GM19043 (cell line): ENCODE results near the gene ADORA3.

ENCODE experiments used
- ATAC-seq: cut with Tn5 transposase; IDR thresholded peaks from one replicate; pipeline ENCODE4 v1.9.1; 2021; ENCODE audit warnings: low read depth; ENCODE audit not compliant: unreplicated experiment

Gene ADORA3

DNA sequence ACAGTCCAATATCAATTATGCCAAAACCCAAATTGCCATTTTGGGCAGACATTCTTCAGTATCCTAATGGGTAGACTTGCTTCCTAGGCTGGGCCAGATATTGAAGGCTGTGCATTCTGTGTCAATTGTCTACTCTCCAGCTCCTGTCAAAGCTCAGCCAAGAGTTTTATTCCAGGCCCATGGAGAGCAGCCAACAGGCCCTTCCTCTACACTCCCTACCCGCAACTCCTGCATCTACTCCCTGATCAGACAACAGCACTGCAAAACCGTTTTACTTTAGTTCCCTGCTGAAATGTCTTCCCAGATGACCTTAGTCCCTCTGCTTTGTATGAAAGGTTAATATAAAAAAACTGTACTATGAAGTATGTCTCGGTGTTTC, 6.6 kb upstream of the ADORA3 start:
- no peak for ATAC-seq

GRCh38 chr1:111507411-111508201, 4.2 kb upstream of the ADORA3 start:
- ATAC-seq = peak; percentile 45

DNA sequence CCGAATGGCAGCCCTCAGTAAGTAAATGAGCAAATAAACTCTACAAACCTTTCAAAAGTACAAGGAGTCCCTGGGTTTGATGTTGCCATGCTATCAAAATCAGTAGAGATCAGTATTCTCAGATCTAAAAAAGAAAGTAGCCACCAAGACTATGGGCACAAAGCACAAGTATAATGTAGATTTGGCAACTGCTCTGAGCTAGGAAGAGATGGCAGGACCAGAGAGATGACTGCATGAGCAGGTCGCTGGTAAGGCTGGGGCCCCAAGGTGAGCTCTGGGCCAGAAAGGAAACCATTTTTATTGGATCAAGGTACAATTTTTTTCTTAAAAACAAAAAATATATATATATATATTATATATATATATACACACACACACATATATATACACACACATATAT, 3.1 kb upstream of the ADORA3 start:
- no peak for ATAC-seq

GRCh38 chr1:111505641-111506119, 2.2 kb upstream of the ADORA3 start:
- ATAC-seq = peak; percentile 61

DNA sequence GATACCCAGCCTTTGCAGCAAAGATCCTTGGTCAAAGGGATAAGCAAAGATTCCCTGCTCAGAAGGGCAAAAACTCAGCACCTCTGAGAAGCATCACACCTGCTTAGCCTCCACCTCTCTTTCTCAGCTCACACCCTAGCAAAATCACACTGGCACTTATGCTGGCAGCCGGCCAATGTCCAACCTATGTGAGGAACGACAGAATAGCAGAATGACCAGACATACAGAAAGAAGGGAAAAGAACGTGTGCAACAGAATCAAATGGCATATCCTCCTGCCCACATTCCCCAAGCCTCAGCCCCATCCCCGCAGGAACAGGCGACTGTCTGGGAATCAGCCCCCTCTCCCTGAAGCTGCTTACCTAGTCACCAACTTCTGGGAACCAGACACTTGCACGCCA, 664 bp upstream of the ADORA3 start:
- no peak for ATAC-seq

DNA sequence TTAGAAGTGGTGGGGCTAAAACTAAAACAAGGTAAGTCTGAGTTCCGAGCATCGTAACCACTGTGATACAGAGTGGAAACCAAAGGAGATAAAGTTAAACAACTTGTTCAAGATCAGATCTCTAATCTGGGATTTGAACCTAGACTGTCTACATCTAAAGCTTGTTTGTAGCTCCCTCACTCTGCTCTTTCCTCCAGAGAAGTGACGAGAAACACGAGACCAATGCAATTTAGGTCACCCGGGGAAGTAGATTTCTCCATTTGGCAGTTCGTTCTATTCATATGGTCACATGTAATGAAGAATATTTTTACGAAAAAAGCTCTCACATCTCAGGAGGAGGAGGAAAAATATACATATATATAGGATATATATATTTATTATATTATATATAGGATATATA, 1.8 kb downstream of the ADORA3 start:
- no peak for ATAC-seq

DNA sequence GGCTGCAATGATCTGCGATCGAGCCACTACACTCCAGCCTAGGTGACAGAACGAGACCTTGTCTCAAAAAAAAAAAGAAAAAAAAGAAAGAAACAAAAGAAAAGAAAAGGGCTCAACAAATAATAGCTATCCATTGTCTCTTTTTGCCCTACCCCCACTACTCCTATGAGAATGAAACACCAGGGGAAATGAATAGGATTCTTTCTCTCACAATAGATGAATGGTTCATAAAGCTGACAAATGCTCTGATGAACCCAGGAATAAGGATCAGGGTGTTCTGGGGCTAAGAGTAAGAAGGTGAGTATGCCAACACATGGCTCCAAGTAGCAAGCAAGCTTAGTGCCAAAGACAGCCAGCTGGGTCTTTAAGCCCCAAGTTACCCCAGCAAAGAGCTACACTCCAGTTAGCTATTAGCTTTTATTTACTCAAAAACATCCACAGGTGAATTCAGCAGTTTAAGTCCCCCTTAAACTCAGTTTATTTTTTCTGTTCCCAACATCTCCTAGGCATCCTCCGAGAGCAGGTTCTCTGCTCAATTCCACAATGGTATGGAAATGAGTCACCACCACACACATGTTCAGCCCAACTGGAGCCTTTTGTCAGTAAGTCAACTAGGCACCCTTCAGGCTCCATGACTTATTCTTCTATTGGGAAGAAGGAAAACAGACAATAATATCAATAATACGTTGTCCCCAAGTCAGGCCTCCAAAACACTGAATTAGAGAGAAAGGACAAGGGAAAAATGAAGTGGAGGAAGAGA, 4.2 kb downstream of the ADORA3 start:
- no peak for ATAC-seq

DNA sequence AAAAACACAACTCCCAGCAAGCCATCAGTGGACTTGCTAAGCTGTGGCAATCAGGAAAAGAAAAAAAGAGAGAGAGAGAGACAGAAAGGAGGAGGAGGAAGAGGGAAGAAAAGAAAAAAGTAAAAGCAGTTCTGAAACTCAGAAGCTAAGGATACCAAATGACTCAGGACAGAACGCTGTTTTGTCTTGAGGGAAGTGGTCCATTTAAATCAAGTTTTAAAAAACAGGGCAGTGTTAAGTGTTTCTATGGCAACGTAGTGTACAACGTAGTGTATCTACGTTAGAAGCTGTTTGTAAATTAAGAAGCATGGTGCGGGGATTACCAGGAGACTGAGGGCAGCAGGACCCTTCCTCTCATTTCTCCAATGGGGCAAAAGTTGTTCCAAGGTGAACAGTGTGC, 5.8 kb downstream of the ADORA3 start:
- ATAC-seq = no peak

- no peak for ATAC-seq
These were observed 7.0 kb downstream of the ADORA3 start for GRCh38 chr1:111496398-111496797.

GRCh38 chr1:111491070-111491469, 12.4 kb downstream of the ADORA3 start:
- no peak for ATAC-seq

DNA sequence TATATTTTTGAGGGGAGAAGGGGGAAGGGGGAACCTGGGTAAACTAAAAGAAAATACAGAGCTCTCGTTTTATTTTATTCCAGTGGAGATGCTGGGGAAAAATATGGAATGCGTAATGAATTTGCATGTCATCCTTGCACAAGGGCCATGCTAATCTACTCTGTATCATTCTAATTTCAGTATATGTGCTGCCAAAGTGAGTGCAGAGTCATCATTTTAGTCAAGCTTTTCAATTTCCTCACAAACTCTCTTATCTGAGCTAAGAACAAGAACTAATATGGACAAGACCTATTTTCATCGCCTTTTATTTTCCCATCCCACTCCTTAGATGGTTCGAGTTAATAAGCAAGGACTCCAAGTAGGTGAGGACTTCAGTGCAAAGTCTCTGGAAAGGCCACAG, 13.2 kb downstream of the ADORA3 start:
- no peak for ATAC-seq

- no peak for ATAC-seq
These were observed 13.8 kb downstream of the ADORA3 start for GRCh38 chr1:111489604-111490003.

DNA sequence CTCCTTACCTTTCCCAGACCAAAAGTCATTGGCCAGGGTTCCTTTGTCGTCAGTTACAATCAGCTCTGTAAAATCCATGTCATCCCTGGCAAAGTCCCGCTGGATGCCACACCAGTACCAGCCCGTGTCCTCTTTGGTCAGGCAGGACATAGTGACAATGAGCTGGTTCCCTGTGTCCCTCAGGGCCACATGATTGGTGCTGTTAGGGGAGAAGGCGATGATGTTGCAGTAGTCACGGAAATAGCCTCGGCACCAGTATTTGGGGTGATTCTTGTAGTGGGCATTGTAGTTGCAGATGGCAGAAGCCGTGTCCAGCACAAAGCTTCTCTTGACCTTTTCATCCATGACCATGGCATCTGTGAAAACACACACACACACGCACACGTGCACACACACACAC, 14.8 kb downstream of the ADORA3 start:
- no peak for ATAC-seq

GRCh38 chr1:111487133-111487532, 16.3 kb downstream of the ADORA3 start:
- ATAC-seq = no peak

DNA sequence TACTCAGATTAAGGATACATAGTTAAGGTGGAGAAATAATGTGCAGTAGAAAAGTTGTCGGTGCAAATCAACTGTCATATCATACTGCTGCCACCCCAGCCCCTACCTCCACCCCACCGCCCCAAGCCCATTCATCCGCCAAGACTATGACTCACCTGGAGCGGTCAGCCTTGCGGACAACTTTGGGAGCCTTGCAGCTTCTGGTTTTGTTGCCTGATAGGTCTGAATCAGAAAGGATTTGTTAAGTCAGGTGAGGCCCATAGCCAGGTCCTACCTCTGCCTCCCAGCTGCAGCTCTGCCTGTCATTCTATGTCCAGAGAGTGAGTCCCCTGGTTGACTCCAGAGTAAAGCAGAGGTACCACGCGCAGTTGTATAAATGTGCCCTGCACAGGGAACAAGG, 17.0 kb downstream of the ADORA3 start:
- ATAC-seq = no peak

- ATAC-seq = no peak
These were observed 18.9 kb downstream of the ADORA3 start for GRCh38 chr1:111484391-111485026.

GRCh38 chr1:111483876-111484275, 19.6 kb downstream of the ADORA3 start:
- no peak for ATAC-seq

DNA sequence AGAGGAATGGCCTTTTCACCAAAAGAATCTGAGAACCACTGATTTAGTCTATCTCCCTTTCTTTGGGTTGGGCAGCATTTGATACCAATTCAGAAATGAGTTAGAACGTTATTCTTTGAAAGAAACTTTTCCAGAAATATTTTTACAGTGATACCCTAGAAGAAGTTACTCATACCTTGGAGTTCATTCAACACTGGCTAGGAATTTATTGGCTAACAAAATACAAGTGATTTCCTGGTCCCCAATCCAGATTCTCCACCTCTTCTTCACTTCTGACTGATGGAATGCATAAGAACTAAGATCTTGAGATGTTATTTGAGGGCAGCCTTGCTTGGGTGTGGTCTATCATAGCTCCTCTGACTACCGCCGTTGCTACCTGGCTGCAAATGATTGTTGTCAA, 20.3 kb downstream of the ADORA3 start:
- no peak for ATAC-seq

GRCh38 chr1:111481387-111482221, 21.8 kb downstream of the ADORA3 start:
- ATAC-seq = no peak

GRCh38 chr1:111480674-111481073, 22.8 kb downstream of the ADORA3 start:
- ATAC-seq = no peak
